BE2C (cell line): ENCODE measurements around the gene CINP.

Experiments used
- DNase-seq: peaks from one replicate; pipeline ENCODE4 v3.0.0-alpha.2; 2020
- H3K27me3 ChIP-seq: fragments of 250-450 bp; sonication (Bioruptor Pico); 2 replicates; pipeline ENCODE4 v1.5.1; 2020; ENCODE audit warnings: mild to moderate bottlenecking
- H3K36me3 ChIP-seq: fragments of 250-450 bp; sonication (Bioruptor Pico); 2 replicates; pipeline ENCODE4 v1.5.1; 2020; ENCODE audit warnings: mild to moderate bottlenecking
- H3K4me1 ChIP-seq: fragments of 250-450 bp; sonication (Bioruptor Pico); 2 replicates; pipeline ENCODE4 v1.5.1; 2020
- H3K4me3 ChIP-seq: 2 replicates; pipeline ENCODE4 v1.5.1; 2011; ENCODE audit warnings: low read depth, low read length
- H3K9me3 ChIP-seq: fragments of 250-450 bp; sonication (Bioruptor Pico); 2 replicates; pipeline ENCODE4 v1.5.1; 2020
- CTCF ChIP-seq: IDR thresholded peaks from 2 replicates; pipeline ENCODE4 v1.5.1; 2012; ENCODE audit warnings: mild to moderate bottlenecking, low read depth, low read length

The CINP gene

DNA sequence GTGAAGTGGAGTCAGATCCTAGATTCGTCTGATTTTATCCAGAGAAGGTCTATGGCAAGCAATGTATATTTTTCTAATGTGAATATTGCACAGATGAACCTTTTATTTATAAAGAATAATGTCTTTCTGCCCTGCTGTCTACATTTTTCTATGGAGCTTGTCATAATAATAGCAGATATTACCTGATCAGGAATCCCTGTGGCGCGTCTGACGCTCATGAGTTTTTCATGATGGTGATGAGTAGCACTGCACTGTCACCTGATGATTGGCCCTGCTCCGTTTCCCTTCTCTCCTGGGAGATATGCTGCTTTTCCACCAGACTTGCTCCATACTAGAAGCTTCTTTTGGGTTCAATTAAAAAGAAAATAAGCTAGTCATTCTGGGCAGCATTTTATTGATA lies 20.5 kb downstream of the CINP start:
- no peak overlapping the region for H3K4me3 ChIP-seq
- peaks cover 39% of the 10 kb centered on the region for H3K36me3 ChIP-seq
- TF ChIP-seq CTCF: no peak
- no peaks in the 10 kb centered on the region for H3K4me1 ChIP-seq
- H3K27me3 ChIP-seq: no peaks in the 10 kb centered on the region
- H3K9me3 ChIP-seq: no peaks in the 10 kb centered on the region
- DNase-seq: no peak

DNA sequence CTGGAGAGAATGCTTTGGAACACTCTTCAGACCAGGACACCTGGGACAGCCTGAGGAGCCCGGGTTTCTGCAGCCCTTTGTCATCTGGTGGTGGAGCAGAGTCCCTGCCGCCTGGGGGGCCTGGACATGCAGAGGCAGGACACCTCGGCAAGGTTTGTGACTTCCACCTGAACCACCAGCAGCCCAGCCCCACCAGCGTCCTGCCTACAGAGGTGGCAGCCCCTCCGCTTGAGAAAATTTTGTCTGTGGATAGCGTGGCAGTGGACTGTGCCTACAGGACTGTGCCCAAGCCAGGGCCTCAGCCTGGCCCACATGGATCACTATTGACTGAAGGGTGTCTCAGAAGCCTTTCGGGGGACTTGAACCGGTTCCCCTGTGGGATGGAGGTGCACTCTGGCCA lies 21.1 kb downstream of the CINP start:
- no peak for TF ChIP-seq CTCF
- no peak overlapping the region for H3K4me3 ChIP-seq
- DNase-seq: no peak
- no peaks in the 10 kb centered on the region for H3K27me3 ChIP-seq
- H3K4me1 ChIP-seq: no peaks in the 10 kb centered on the region
- H3K36me3 ChIP-seq: peaks cover 34% of the 10 kb centered on the region
- no peaks in the 10 kb centered on the region for H3K9me3 ChIP-seq

DNA sequence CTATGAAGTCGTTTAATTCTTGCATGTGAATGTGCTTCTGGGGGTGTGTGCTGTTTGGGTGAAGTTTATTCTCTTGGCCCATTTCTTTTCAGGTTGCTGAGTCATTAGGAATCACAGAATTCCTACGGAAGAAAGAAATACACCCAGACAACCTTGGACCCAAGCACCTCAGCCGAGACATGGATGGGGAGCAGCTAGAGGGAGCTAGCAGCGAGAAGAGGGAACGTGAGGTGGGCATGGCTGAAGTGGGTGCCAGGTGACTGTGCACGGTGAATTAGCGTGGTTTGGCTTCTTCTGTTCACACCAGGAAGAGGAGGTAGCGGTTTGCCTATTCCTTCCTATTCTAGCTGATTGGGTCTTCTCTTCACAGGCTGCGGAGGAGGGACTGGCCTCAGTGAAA lies 24.0 kb downstream of the CINP start:
- DNase-seq: no peak
- Histone ChIP-seq H3K36me3 (peaks cover 15% of the 10 kb centered on the region), H3K4me1 (no peaks in the 10 kb centered on the region), H3K27me3 (no peaks in the 10 kb centered on the region), H3K4me3 (no peak overlapping the region), H3K9me3 (no peaks in the 10 kb centered on the region)
- no peak; the same call in 1 of the 2 replicates for TF ChIP-seq CTCF

- no peak for DNase-seq
- Histone ChIP-seq H3K4me1 (no peaks in the 10 kb centered on the region), H3K36me3 (0 out of 2 replicates have a peak, but pooled peaks cover 2% of the 10 kb centered on the region), H3K9me3 (no peaks in the 10 kb centered on the region), H3K4me3 (no peak overlapping the region), H3K27me3 (no peaks in the 10 kb centered on the region)
- TF ChIP-seq CTCF: no peak
These were observed 27.5 kb downstream of the CINP start for GRCh38 chr14:102335163-102335562.

DNA sequence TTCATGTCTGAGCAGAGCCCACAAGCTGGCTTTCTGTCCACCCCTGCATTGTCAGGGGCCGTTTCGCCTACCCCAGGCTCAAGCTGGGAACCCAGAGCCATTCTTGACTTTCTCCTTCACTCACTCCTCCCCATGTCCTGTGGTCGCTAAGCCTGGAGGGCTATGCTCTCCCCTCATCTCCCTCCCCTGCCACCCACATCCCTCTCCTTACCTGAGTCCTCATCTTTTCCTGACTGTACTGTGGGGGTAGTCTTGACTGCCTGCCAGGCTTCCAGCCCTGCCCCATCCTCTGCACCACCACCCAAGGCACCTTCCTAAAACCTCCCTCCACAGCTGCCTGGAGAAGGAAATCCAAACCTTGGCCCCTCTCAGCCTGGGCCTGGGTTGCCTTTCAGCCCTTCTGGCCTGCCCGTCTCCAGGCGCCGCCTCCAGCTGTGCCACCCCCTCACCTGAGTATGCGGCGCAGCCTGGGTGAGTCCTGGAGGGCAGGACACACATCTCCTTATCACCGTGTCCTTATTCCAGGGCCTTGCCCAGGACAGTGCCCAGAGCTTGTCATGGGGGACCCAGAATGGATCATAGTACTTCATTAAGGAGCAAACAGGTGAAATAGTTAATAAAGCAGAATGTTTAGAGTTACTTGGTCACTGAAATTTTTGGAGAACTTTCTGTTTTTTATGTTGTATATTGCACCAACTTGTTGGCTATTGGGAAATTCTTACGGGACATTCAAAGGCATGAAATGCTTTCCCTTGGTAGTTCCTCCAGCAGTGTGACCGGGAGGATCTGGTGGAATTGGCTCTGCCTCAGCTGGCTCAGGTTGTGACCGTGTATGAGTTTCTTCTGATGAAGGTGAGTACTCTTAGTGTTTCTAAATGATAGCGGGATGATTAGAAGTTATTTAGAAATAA lies 28.6 kb downstream of the CINP start:
- no peak for DNase-seq
- Histone ChIP-seq H3K4me3 (no peak overlapping the region), H3K27me3 (no peaks in the 10 kb centered on the region), H3K36me3 (0 out of 2 replicates have a peak, but pooled peaks cover 2% of the 10 kb centered on the region), H3K4me1 (no peaks in the 10 kb centered on the region), H3K9me3 (no peaks in the 10 kb centered on the region)
- TF ChIP-seq CTCF: no peak

DNA sequence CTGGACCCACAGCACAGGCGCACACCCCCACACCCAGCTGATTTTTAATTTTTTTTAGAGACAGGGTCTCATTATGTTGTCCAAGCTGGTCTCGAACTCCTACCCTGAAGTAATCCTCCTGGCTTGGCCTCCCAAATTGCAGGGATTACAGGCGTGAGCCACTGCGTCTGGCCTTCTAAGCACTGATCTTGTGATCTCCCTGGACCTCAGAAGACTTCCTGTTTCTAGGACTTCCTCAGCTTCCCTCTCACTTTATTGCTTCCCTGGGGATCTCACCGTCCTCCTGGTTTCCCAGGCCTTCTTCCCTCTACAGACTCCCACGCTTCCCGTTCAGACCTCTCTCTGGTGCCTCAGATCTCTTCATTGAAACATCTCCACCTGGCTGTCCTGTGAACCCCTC lies 29.3 kb downstream of the CINP start:
- no peak overlapping the region for H3K4me3 ChIP-seq
- H3K36me3 ChIP-seq: no peaks in the 10 kb centered on the region
- H3K9me3 ChIP-seq: no peaks in the 10 kb centered on the region
- no peaks in the 10 kb centered on the region for H3K27me3 ChIP-seq
- no peaks in the 10 kb centered on the region for H3K4me1 ChIP-seq
- DNase-seq: no peak
- no peak for TF ChIP-seq CTCF
